Neural cell (in vitro differentiated cells): ENCODE data around the gene AFF3.

Experiments used
- EP300 ChIP-seq: fragments of 450-650 bp; conservative IDR thresholded peaks from 2 replicates; pipeline ENCODE4 v1.6.1; 2014; ENCODE audit warnings: antibody characterized with exemption, mild to moderate bottlenecking, moderate library complexity; ENCODE audit not compliant: poor library complexity, severe bottlenecking
- EZH2 ChIP-seq: fragments of 200-600, 300-800 bp; shearing (Covaris generic), sonication (generic); IDR thresholded peaks from 2 replicates; pipeline ENCODE4 v1.6.1; 2014; ENCODE audit warnings: antibody characterized with exemption, low read length, borderline replicate concordance, mild to moderate bottlenecking; ENCODE audit not compliant: insufficient read depth, poor library complexity, severe bottlenecking
- POLR2AphosphoS5 ChIP-seq: IDR thresholded peaks from 2 replicates; pipeline ENCODE4 v1.6.1; 2012
- SMC3 ChIP-seq: fragments of 450-650 bp; conservative IDR thresholded peaks from 2 replicates; pipeline ENCODE4 v1.6.1; 2014; ENCODE audit warnings: antibody characterized with exemption, mild to moderate bottlenecking, moderate library complexity; ENCODE audit not compliant: poor library complexity
- TAF1 ChIP-seq: IDR thresholded peaks from 2 replicates; pipeline ENCODE4 v1.6.1; 2012; ENCODE audit warnings: low read depth
- TF ChIP-seq, protein P1 (sequence below): fragments of 450-650 bp; IDR thresholded peaks from 2 replicates; pipeline ENCODE4 v1.5.1; 2014; ENCODE audit warnings: antibody characterized with exemption, mild to moderate bottlenecking, moderate library complexity; ENCODE audit not compliant: poor library complexity, severe bottlenecking

DNA sequence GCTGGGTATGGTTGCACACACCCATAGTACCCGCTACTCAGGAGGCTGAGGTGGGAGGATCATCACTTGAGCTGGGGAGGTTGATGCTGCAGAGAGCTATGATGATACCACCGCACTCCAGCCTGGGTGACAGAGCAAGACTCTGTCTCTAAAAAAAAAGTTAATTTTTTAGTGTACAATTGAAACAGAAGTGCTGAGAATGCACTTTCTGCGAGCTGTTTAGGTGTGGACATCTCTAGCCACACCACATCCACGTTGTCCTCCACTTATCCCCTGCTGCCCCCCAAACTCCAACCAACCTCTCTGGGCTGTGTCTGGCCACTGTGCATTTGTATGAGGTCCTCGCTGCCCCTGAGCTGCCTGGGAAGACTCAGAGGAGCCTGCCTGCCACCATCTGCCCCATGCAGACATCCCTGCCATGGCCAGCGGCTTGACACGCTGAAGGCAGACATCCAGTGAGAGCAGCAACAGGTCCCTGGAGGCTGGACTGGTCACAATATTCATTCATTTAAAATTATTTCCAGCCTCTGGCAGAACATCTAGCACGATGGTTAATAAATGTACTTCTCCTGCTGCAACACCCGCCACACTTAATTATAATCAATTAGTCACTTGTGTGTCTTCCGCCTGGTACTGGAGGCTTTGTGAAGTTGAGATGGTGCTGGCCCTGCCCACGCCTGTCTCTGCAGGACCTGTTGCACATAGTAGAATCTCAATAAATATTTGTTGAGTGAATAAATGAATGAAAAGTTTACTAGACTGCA is 3.7 kb upstream of the AFF3 start:
- TF ChIP-seq, protein P1, sequence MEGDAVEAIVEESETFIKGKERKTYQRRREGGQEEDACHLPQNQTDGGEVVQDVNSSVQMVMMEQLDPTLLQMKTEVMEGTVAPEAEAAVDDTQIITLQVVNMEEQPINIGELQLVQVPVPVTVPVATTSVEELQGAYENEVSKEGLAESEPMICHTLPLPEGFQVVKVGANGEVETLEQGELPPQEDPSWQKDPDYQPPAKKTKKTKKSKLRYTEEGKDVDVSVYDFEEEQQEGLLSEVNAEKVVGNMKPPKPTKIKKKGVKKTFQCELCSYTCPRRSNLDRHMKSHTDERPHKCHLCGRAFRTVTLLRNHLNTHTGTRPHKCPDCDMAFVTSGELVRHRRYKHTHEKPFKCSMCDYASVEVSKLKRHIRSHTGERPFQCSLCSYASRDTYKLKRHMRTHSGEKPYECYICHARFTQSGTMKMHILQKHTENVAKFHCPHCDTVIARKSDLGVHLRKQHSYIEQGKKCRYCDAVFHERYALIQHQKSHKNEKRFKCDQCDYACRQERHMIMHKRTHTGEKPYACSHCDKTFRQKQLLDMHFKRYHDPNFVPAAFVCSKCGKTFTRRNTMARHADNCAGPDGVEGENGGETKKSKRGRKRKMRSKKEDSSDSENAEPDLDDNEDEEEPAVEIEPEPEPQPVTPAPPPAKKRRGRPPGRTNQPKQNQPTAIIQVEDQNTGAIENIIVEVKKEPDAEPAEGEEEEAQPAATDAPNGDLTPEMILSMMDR = no peak
- TF ChIP-seq POLR2AphosphoS5 (no peak), EZH2 (no peak), TAF1 (no peak), SMC3 (no peak), EP300 (no peak)
